ENCODE measurements around the gene CHCHD6. TPM values are rescaled to one million over a fixed set of nuclear protein-coding genes. Genes with fewer than 3 reads are reported as not detected.
A peak's percentile ranks its signal among the peaks of the same experiment; 100 is the strongest.

CHCHD6 gene
- total and polyA plus RNA-seq, 2 of the 4 experiments (the other 2 are of a cell fraction), result 18.8 to 28.9 TPM

DNA sequence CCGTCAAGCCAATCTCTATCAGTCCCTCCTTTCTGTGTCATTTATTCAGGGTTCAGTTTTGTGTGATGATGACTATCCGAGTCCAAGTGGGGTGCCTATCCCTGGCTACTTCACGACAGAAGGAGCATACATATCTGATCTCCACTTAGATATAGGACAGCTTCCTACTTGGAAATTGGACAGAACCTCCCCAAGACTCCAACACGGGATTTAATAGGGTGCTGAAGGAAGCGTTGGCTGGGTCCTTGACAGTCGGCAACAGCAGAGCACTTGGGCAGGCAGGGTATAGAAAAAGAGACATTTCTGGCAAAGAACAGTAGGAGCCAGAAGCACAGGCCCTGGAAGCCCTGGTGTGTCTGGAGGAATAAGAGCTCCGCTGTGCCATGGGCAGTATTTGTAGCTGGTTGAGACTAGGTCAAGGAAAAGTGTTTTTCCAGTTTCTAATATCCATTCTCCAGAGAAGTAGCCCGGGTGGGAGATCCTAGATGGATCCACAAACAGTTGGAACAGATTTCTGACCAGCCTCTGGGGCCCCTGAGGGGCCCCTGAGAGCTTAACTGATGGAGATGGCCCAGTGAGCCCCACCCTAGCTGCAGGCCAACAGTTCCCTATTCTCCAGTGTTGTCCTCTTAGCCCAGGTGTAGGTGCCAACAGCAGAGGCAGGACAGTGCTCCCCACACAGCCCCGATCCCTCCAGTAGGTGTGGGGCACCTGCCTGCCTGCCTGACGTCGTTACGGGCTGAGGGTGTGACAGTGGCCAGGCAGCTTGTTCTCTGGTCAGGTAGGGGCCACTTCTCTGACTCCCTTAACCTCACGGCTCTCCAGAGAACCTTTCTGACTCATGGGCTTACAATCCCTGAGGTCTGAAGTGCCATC is 130.8 kb downstream of the CHCHD6 start:
- Histone ChIP-seq H4K91ac (ENCODE audit: insufficient read depth, low read depth, low read length) (no peak overlapping the region), H2AK9ac (replicated peaks; ENCODE audit: low read depth, low read length, poor library complexity) (no peak overlapping the region), H3K9ac (ENCODE audit: low read depth, low read length) (no peak overlapping the region), H3K23ac (ENCODE audit: low read depth, low read length) (no peak overlapping the region), H2AFZ (replicated peaks; ENCODE audit: low read length, poor library complexity) (no peak overlapping the region), H3K9me3 (ENCODE audit: control insufficient read depth, insufficient read depth, low read length) (no peaks in the 10 kb centered on the region), H2BK20ac (ENCODE audit: low read depth, low read length) (no peak overlapping the region), H4K20me1 (ENCODE audit: insufficient read depth, low read length) (peaks cover 3% of the 10 kb centered on the region; the same call in 1 of the 2 replicates), H2BK5ac (ENCODE audit: low read depth, low read length, poor library complexity, severe bottlenecking) (no peak overlapping the region), H3K4me1 (ENCODE audit: control insufficient read depth, insufficient read depth, low read length) (peaks cover 8% of the 10 kb centered on the region), H3K56ac (ENCODE audit: extremely low read depth, insufficient read depth, low read length) (no peak overlapping the region), H4K5ac (ENCODE audit: low read depth, low read length) (no peak overlapping the region), H3K79me1 (ENCODE audit: low read depth in 1 of 2, low read length in 2 of 2) (no peaks in the 10 kb centered on the region), H3K27ac (ENCODE audit: insufficient read depth, low read length) (no peak overlapping the region), H3K18ac (ENCODE audit: low read depth, low read length) (no peak overlapping the region), H3K27me3 (ENCODE audit: control insufficient read depth, insufficient read depth, low read length) (no peaks in the 10 kb centered on the region), H2BK15ac (ENCODE audit: low read depth, low read length) (no peak overlapping the region), H3K4ac (ENCODE audit: low read depth, low read length) (no peak overlapping the region), H3K4me3 (ENCODE audit: insufficient read depth, low read depth, low read length) (no peak overlapping the region), H3K36me3 (ENCODE audit: control insufficient read depth, insufficient read depth, low read length) (no peaks in the 10 kb centered on the region), H3K14ac (replicated peaks; ENCODE audit: low read depth, low read length) (no peak overlapping the region), H3K9me1 (ENCODE audit: insufficient read depth, low read length) (peaks cover 6% of the 10 kb centered on the region; the same call in 1 of the 2 replicates), H3K4me2 (ENCODE audit: low read depth, low read length) (no peak overlapping the region), H2AK5ac (ENCODE audit: low read depth, low read length) (peak overlapping the region; percentile 15; the same call in 1 of the 2 replicates), H2BK120ac (ENCODE audit: low read depth, low read length) (no peak overlapping the region), H4K8ac (ENCODE audit: low read depth in 2 of 2, low read length in 2 of 2) (no peak overlapping the region)
- peak; percentile 40 for ATAC-seq (ENCODE audit: low read depth)
- 83% methylated on average over 5 of the region's 13 CpGs; no CpG with 5 or more reads in 1 of the 2 experiments for WGBS, 2 experiments (ENCODE audit: extremely low coverage in 2 of 2, insufficient read length in 1 of 2)
- dilution Hi-C loops (cut with HindIII; ENCODE audit: low sequenced_read_pairs, unreplicated experiment) (no loop called here), in situ Hi-C loops (cut with MboI; ENCODE audit: low sequenced_read_pairs) (no loop called here), intact Hi-C loops (cut with micrococcal nuclease) (loop anchor here (1.0 kb wide), 1 partner anchor 131 kb away; the partner anchor contains the start of gene CHCHD6)
- ChIA-PET POLR2A (ENCODE audit: unreplicated experiment) (no interaction called here), CTCF (interaction anchor here (1.2 to 1.6 kb wide), 3 partner anchors 11 to 148 kb away, joined by 3 to 11 read pairs (median 3); partner anchors contain the start of gene PLXNA1)
- no peak for DNase-seq
- no TSS peak for BruUV-seq (replicated peaks)
- TF ChIP-seq RAD21 (IDR thresholded peaks at IDR 0.05; ENCODE audit: low read length) (no peak), NFE2L2 (IDR thresholded peaks at IDR 0.05; ENCODE audit: low read depth, low read length) (no peak), RCOR1 (IDR thresholded peaks at IDR 0.05; ENCODE audit: insufficient replicate concordance, low read length) (no peak), POLR2A (IDR thresholded peaks at IDR 0.05; ENCODE audit: low read depth, low read length) (no peak), MAFK (IDR thresholded peaks at IDR 0.05; ENCODE audit: low read depth, low read length) (no peak), MXI1 (IDR thresholded peaks at IDR 0.05; ENCODE audit: borderline replicate concordance, low read depth, low read length) (no peak), FOS (IDR thresholded peaks at IDR 0.05; ENCODE audit: low read depth, low read length) (no peak), BHLHE40 (IDR thresholded peaks at IDR 0.05; ENCODE audit: low read depth, low read length) (no peak), MAZ (IDR thresholded peaks at IDR 0.05; ENCODE audit: borderline replicate concordance, low read depth, low read length) (no peak), SMC3 (IDR thresholded peaks at IDR 0.05; ENCODE audit: low read depth, low read length) (no peak), CEBPB (IDR thresholded peaks at IDR 0.05; ENCODE audit: low read depth, low read length) (no peak)
- TF ChIP-seq, protein P1, sequence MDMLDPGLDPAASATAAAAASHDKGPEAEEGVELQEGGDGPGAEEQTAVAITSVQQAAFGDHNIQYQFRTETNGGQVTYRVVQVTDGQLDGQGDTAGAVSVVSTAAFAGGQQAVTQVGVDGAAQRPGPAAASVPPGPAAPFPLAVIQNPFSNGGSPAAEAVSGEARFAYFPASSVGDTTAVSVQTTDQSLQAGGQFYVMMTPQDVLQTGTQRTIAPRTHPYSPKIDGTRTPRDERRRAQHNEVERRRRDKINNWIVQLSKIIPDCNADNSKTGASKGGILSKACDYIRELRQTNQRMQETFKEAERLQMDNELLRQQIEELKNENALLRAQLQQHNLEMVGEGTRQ (IDR thresholded peaks at IDR 0.05; ENCODE audit: low read depth, low read length), result no peak
- TF ChIP-seq, protein P2, sequence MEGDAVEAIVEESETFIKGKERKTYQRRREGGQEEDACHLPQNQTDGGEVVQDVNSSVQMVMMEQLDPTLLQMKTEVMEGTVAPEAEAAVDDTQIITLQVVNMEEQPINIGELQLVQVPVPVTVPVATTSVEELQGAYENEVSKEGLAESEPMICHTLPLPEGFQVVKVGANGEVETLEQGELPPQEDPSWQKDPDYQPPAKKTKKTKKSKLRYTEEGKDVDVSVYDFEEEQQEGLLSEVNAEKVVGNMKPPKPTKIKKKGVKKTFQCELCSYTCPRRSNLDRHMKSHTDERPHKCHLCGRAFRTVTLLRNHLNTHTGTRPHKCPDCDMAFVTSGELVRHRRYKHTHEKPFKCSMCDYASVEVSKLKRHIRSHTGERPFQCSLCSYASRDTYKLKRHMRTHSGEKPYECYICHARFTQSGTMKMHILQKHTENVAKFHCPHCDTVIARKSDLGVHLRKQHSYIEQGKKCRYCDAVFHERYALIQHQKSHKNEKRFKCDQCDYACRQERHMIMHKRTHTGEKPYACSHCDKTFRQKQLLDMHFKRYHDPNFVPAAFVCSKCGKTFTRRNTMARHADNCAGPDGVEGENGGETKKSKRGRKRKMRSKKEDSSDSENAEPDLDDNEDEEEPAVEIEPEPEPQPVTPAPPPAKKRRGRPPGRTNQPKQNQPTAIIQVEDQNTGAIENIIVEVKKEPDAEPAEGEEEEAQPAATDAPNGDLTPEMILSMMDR (conservative IDR thresholded peaks at IDR 0.05; ENCODE audit: low read depth, low read length), result no peak
- TF ChIP-seq, protein P3, sequence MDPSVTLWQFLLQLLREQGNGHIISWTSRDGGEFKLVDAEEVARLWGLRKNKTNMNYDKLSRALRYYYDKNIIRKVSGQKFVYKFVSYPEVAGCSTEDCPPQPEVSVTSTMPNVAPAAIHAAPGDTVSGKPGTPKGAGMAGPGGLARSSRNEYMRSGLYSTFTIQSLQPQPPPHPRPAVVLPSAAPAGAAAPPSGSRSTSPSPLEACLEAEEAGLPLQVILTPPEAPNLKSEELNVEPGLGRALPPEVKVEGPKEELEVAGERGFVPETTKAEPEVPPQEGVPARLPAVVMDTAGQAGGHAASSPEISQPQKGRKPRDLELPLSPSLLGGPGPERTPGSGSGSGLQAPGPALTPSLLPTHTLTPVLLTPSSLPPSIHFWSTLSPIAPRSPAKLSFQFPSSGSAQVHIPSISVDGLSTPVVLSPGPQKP (IDR thresholded peaks at IDR 0.05; ENCODE audit: borderline replicate concordance, low read depth, low read length), result no peak

All from IMR-90 (cell line).